CD4-positive, alpha-beta T cell treated with Interleukin-17A for 4 hours (primary cell): Measurements from ENCODE around the gene HDDC3.
"Not testable (repeated sequence)": the region's sequence is repeated elsewhere in the genome, so short reads cannot be mapped to it uniquely, and the experiment has no call there.

Experiments used
- DNase-seq: peaks from one replicate; pipeline ENCODE4 v3.0.0-alpha.2; 2020; ENCODE audit warnings: mixed read lengths

HDDC3 gene

DNA sequence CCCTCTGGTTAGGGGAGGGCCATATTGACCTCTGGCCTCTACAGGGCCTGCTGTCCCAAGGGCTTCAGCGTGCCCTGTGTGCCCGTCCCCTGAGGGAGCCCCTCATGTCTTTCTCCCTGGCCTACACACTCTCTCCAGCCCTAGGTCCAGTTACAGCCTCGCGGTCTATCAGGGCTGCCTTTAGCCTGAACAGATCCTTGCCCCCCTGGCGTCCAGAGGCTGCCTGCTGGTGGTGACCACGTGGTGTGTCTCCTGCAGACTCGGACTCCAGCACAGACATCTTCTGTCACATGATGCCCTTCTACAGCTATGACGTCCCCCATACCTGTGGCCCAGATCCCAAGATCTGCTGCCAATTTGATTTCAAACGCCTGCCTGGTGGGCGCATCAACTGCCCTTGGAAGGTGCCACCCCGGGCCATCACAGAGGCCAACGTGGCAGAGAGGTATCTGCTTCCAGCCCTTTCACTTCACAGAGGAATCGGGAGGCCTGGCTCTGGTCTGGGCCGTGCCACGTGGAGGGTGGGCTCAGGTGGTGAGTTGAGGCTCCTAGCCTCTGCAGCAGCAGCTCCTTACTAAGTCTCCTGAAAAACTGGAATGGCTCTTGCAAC, 25.2 kb downstream of the HDDC3 start:
- no peak for DNase-seq

DNA sequence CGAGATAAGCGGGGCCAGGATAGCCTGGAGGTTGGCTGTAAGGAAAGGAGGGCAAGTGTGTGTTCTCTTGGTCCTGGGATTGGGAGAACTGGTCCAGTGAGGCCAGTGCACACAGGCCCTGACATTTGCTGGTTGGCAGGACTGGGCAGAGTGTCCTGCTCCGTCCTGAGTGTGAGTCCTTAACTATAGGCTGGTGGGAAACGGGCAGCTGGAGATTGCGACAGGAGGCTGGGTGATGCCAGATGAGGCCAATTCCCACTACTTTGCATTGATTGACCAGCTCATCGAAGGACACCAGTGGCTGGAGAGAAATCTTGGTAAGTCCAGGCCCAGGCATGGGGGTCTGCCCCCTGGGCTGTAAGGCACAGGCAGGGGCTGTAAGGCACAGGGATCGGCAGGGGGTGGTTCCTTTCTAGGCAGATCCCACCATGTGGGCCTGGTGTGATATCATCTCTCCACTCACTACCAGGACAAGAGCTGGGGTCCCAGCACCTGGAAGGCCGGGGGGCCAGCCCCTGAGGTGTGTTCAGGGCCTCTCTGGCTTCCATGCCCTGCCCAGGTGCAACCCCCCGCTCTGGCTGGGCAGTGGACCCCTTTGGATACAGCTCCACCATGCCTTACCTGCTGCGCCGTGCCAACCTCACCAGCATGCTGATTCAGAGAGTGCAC, 26.0 kb downstream of the HDDC3 start:
- no peak for DNase-seq

DNA sequence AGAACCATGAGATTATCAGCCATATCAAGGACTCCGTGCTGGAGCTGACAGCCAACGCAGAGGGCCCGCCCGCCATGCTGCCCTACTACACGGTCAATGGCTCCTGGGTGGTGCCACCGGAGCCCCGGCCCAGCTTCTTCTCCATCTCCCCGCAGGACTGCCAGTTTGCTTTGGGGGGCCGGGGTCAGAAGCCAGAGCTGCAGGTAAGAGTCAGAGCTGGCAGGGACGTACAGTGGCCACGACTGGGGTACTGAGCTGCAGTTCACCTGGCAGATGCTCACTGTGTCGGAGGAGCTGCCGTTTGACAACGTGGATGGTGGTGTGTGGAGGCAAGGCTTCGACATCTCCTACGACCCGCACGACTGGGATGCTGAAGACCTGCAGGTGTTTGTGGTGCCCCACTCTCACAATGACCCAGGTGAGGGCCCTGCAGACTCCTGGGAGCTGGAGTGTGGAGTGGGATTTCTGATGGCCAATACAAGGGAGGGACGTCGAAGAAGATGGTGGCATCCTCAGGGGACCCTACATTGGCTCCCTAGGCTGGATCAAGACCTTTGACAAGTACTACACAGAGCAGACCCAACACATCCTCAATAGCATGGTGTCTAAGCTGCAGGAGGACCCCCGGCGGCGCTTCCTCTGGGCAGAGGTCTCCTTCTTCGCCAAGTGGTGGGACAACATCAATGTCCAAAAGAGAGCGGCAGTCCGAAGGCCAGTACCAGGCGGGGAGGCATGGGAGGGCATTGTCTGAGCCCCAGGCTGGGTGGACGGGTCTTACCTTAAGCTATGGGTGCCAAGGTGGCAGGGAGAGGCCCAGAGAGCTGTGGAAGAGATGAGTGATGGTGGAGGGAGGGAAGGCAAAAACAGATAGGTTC, 26.8 kb downstream of the HDDC3 start:
- no peak for DNase-seq

DNA sequence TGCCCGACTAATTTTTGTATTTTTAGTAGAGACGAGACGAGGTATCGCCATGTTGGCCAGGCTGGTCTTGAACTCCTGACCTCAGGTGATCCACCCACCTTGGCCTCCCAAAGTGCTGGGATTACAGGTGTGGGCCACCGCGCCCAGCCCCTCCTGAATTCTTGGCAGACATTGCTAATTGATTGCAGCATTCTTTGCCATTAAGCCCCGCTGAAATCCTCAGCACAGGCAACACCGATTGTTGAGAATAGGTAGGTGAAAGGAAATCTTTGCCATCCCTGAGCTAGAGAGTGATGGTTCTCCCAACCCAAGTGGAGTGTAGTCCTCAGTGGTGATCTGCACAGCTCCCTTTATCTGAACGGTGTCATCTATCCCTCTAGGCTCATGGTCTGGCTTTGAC, 27.6 kb downstream of the HDDC3 start:
- DNase-seq, result no peak

DNA sequence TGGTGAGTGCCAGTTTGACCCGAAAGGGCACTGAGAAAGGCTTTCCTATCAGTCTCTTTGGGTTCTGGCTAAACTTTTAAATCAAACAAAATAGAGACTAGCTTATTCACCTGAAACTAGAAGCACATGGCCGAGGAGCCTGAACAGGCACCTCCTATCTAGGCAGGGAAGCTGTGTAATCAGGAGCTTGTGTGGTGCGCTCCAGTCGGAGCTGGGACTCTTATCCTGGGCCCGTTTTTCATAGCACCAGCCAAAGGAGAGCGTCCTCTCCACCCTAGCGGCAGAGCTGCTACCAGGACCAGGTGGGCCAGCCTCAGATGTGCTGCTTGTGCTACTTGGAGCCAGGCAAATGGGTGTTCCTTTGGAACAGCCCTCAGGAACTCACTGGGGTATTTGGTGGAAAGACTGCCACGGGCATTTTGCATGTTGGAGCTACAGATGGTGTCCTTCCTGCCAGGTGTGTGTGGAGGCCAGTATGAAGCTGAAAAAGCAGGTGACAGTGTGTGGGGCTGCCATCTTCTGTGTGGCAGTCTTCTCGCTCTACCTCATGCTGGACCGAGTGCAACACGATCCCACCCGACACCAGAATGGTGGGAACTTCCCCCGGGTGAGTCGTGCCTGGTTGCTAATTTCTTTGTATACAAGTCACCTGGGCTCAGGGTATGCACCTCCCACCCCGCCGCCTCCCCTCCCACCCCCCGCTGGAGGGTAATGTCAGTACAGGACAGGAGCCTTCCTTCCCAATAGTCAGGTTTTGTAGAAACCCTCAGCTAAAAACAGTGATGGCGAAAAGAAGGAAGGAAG, 28.4 kb downstream of the HDDC3 start:
- DNase-seq, result no peak

DNA sequence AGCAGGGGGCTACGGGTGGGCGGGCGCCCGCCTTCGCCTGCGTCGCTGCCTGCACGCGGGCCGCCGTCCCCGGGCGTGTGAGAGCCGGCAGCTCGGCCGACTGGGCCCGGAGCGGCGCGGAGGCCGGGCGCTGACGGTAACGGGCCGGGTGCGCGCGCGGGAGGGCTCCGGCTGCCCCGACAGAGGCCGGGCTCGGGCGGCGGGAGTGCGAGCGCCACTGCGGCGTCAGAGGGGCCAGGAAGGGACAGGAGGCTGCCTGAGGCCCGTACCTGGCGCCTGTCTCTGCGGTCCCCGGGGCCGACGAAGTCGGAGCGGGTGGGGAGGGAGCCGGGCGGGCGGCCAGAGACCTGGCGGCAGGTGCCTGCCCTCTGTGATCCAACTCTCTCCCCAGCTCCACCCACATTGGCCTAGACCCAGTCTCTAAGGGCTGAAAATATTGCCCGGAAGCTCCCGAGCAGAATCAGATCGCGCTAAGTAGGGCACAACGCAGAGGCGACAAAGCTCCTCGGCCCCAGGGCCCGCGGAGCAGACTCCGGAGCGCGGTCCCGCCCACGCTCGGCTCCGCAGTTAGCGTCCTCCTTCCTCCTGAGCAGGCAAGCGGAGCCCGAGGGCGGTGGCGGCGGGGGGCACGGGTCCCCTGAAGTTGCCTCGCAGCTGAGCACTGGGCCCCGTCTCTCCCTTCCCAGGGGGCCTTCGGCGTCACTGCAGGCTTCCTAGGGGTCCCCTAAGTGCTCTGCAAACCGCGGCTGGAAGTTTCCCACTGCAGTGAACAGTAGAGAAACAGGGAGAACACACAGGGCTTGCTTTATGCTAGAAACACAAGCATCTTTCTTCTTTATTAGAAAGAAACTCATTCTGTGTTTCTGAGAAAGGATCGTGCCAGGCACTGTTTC, 29.3 kb downstream of the HDDC3 start, which contains the start of gene MAN2A2:
Gene MAN2A2 (plus strand): TSS at position 463 of the 893 bp plus-strand sequence. CDS start 906 bp downstream, outside the sequence.
- DNase-seq, result peak; percentile 78

DNA sequence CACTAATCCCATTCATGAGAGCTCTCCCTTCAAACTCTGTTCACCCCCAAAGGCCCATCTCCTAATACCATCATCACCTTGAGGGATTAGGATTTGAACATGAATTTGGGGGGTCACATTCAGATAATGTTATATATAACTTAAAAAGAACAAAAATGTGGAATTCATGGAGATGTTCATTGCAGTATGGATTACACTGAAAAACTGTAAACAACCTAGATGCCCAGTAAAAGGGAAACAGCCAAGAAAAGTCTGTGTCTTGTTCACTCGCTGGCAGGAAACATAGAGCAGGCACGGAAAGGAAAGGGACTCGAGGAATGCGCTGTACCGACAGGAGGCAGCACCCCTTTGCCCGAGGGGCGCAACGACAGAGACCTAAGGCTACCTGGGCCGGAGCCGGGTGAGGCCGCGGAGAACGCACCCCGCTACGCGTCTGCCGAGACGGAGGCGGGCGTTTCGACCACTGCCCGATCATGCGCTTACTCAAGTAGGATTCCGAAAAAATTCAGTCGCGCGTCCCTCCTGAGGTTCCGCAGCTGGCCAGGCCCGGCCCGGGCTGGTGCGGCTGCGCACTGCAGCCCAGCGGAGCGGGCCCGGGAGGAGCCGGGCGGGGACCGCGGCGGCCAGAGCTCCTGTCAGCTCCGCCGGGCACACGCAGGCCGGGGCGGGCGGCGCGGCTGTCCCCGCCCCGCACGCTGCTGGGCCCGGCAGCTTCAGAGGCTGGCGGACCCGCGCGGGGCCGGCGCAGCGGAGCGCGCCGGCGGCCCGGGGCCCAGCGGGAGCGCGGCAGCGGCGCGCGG, 30.1 kb downstream of the HDDC3 start:
- peak; percentile 78 for DNase-seq

DNA sequence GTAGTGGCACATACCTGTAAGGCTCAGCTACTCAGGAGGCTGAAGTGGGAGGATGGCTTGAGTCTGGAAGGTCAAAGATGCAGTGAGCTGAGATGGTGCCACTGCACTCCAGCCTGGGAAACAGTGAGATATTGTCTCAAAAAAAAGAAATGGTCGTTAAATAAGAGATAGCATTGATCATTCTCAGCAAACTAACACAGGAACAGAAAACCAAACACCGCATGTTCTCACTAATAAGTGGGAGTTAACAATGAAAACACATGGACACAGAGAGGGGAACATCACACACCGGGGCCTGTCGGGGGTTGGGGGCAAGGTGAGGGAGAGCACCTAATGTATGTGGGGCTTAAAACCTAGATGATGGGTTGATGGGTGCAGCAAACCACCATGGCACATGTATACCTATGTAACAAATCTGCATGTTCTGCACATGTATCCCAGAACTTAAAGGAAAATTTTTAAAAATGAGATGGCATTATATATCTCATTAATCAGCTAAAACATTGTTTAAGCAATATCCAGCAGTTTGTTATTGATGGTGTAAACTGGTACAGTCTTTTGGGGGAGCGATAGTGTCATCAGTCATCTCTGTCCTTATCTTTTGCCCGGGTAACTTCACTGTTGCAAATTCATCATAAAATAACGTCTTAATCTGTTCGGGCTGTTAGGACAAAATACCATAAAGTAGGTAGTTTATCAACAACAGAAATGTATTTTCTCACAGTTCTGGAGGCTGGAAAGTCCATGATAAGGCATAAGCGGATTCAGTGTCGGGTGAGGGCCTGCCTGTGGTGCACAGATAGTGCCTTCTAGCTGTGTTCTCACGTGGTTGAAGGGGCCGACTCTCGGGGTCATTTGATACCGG, 30.9 kb downstream of the HDDC3 start:
- DNase-seq, result no peak

DNA sequence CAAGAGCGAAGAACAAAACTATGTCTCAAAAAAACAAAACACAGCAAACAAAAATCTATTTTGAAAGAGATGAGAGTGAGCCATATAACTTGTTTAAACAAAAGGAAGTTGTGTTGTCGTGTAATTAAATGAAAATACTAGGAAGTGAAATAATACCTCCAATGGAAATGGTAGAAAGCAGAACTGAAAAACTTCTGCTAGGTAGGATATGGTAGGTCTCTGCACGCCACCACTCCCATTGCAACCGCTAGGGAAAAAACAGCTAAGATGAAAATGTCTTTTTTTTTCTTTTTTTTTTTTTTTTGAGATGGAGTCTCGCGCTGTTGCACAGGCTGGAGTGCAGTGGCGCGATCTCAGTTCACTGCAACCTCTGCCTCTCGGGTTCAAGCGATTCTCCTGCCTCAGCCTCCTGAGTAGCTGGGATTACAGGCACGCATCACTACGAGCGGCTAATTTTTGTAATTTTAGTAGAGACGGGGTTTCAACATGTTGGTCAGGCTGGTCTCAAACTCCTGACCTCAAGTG, 35.2 kb downstream of the HDDC3 start:
- DNase-seq, result not testable (repeated sequence)

DNA sequence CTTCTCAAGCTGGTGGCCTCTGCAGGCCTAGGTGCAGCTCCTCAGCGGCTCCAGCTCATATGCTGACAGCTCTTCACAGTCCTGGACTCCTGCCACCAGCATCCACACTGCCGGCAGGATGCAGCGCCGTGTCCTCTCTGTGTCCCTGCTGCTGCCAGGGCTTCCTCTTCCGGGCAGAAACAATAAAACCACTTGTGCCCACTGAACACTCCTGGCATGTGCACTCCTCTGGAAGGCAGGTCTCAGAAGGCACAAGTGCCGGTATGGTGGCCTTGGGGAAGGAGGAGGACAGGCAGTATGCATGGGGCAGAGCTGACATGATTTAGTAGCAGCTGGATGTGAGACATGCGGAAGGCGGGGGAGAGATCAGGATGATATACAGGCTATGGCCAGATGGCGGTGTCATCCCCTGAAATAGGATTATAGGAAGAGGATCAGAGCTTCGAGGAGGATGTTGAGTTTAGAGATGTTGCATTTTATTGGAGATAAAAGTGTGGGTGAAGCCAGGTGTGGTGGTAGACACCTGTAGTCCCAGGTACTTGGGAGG, 36.7 kb downstream of the HDDC3 start:
- no peak for DNase-seq

DNA sequence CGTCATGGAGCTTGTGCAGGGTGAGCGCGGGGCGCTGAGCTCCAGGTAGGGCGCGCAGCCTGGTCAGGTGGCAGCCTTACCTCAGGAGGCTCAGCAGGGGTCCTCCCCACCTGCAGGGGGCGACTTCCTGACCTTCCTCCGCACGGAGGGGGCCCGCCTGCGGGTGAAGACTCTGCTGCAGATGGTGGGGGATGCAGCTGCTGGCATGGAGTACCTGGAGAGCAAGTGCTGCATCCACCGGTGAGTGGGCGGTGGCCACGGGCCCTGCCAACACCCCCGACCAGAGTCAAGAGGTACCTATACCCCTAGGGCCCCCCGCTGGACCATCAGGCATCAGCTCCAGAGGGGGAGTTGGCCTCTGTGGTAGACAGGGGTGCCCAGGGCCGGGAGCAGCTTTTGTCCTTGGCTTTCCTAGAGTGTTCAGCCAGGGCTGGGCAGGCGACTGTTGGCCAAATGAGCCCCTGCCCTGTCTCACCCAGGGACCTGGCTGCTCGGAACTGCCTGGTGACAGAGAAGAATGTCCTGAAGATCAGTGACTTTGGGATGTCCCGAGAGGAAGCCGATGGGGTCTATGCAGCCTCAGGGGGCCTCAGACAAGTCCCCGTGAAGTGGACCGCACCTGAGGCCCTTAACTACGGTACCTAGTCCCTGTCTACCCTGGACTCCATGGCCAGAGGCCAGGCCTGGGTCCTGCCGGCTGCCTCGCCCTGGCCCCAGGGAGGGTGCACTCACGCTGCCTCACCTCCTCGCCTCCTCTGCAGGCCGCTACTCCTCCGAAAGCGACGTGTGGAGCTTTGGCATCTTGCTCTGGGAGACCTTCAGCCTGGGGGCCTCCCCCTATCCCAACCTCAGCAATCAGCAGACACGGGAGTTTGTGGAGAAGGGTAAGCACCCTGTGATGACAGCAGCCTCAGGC, 38.9 kb downstream of the HDDC3 start:
- no peak for DNase-seq

DNA sequence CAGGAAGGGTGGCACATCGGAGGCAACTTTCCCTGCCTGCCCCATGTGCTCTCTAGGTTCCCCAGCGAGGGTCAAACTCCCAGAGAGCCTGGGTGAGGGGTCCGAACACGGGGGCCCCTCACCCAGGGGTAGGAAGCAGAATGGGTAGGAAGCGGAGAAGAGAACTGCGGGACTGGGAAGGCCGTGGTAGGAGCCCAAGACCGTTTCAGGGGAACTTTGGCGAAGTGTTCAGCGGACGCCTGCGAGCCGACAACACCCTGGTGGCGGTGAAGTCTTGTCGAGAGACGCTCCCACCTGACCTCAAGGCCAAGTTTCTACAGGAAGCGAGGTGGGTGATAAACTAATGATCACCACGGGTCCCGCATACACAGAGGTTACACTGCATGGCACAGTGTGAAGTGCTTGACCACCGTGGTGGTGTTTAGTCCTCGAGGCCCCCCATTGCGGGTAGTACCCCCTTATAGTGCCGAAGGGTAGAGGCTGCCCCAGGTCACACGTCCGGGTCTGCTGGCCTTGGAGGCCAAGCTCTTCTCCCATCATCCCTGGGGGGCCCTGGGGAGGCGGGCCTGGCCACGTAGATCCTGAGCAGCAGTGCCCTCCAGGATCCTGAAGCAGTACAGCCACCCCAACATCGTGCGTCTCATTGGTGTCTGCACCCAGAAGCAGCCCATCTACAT, 39.7 kb downstream of the HDDC3 start:
- DNase-seq, result no peak

DNA sequence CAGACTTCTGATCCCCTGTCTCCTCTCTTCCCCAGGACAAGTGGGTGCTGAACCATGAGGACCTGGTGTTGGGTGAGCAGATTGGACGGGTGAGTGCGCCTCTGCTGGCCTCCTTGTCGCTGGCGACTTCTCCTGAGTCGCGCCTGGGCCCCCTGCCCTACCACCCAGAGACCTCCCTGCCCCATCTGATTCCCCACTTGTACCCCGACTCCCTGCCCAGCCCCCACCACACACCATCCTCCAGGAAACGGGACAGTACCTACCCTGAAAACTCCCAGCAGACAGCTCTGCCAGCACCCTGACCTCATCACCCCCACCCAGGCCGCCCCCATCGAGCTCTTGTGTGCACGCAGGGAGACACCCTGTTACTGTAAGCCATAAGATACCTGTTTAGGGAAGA, 40.3 kb downstream of the HDDC3 start:
- DNase-seq, result no peak

DNA sequence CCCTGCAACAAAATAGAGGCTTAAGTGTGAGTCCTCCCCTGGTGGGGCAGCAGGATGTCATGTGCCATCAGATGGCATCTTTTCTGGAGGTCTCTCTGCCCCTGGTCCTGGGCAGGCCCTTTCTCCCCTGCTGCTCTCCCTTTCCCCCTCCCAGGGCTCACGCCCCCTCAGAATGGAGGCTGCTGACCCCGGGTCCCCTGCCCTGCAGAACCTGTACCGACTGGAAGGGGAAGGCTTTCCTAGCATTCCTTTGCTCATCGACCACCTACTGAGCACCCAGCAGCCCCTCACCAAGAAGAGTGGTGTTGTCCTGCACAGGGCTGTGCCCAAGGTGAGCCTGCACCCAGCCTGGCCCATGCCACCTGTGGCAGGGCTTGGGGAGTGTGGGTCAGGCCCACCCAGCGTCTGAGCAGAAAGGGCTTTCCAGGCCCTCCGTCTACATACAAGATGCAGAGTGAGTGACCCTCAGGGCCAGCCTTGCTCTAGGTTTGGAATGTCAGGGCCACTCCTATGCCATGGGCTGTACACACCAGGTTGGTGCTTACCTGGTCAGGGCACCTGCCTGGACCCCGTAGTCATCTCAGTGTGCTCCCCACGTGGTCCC, 40.9 kb downstream of the HDDC3 start:
- no peak for DNase-seq

DNA sequence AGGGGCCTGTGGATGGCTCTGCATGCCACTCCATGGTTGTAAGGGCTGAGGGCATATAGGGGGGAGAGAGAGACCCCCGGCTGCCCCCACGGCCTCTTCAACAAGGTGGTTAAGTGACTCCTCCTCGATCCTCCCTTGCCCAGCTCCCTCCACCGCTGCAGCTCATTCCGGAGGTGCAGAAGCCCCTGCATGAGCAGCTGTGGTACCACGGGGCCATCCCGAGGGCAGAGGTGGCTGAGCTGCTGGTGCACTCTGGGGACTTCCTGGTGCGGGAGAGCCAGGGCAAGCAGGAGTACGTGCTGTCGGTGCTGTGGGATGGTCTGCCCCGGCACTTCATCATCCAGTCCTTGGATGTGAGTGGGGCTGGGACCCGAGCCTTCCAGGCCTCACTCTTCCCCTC, 41.5 kb downstream of the HDDC3 start:
- no peak for DNase-seq

DNA sequence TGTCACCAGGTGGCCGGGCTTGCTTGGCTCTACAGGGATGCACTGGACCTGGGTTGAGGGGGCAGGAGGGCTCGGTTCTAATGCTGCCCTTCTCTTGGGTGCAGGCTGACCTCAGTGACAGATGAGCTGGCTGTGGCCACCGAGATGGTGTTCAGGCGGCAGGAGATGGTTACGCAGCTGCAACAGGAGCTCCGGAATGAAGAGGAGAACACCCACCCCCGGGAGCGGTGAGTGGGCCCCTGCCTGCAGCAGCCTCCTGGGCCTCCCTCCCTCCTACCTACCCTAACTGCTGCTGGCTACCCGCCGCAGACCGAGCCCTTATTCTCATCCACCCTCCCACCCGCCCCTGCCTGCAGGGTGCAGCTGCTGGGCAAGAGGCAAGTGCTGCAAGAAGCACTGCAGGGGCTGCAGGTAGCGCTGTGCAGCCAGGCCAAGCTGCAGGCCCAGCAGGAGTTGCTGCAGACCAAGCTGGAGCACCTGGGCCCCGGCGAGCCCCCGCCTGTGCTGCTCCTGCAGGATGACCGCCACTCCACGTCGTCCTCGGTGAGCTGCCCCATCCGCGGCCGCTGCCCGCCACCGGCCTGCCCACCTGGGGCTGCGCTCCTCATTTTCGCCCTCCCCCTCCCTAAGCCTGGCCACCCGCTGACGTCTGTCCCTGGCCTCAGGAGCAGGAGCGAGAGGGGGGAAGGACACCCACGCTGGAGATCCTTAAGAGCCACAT, 42.5 kb downstream of the HDDC3 start:
- DNase-seq, result peak; percentile 1
